Measurements from ENCODE around the gene TCP1. TPM values are rescaled to one million over a fixed set of nuclear protein-coding genes. Genes with fewer than 3 reads are reported as not detected.

Gene TCP1
- total and polyA plus RNA-seq, 2 of the 13 experiments (the other 11 are each of a cell fraction or from before 2014, with no cell fraction given): 116 to 553 TPM

DNA sequence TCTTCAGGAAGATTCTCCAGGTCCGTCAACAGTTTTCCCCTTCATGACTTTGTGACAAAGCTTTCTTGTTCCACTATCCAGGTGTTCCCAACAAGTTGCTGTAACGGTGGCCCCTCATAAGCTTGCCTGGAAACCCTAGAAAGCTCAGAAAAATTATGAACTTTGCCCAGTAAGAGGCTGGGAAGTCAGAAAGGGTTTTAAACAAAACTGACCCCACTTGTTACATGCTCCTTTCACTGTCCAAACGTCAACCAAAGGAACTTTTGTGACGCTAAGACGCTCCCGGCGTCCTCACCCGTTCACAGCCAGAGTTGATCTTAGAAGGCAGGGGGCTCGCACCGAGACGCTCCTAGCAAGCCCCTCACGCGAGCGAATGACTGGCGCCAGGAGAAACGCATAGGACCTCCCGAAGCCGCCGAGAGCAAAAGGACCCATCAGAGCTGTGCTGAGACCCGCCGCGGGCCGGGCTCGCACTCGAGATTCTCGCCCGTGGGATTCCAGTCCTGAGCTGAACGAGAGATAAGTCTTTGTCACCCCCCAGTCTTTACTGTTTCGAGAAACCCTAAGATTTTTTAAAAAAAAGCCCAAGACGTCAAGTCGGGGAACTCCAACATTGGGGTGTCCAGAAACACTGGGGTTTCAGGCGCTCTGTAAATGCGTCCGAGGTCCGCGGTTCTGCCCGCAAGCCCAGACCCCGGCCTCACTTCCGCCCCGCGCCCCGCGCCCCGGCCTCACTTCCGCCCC lies 28.1 kb downstream of the TCP1 start (continued):
- TF ChIP-seq, protein P1, sequence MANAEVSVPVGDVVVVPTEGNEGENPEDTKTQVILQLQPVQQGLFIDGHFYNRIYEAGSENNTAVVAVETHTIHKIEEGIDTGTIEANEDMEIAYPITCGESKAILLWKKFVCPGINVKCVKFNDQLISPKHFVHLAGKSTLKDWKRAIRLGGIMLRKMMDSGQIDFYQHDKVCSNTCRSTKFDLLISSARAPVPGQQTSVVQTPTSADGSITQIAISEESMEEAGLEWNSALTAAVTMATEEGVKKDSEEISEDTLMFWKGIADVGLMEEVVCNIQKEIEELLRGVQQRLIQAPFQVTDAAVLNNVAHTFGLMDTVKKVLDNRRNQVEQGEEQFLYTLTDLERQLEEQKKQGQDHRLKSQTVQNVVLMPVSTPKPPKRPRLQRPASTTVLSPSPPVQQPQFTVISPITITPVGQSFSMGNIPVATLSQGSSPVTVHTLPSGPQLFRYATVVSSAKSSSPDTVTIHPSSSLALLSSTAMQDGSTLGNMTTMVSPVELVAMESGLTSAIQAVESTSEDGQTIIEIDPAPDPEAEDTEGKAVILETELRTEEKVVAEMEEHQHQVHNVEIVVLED (CRISPR knock-in tag; IDR thresholded peaks at IDR 0.05; ENCODE audit: borderline replicate concordance): no peak
- TF ChIP-seq SP2 (CRISPR knock-in tag; IDR thresholded peaks at IDR 0.05) (no peak), ZFP37 (CRISPR knock-in tag; IDR thresholded peaks at IDR 0.05; ENCODE audit: borderline replicate concordance) (peak; percentile 67; the same call in 1 of the 2 replicates), SP5 (CRISPR knock-in tag; IDR thresholded peaks at IDR 0.05; ENCODE audit: borderline replicate concordance, low read depth) (no peak), ZNF431 (CRISPR knock-in tag; IDR thresholded peaks at IDR 0.05; ENCODE audit: borderline replicate concordance, low read depth) (no peak), MXI1 (IDR thresholded peaks at IDR 0.05; ENCODE audit: borderline replicate concordance, low read depth, low read length) (no peak; the same call in 2 of the 3 replicates), RELA (CRISPR knock-in tag; IDR thresholded peaks at IDR 0.05) (no peak), GABPB1 (CRISPR knock-in tag; IDR thresholded peaks at IDR 0.05) (0 out of 2 replicates have a peak, but pooled peaks have one; percentile 76), PHB2 (IDR thresholded peaks at IDR 0.05; ENCODE audit: partially characterized antibody) (no peak), ZNF567 (CRISPR knock-in tag; IDR thresholded peaks at IDR 0.05; ENCODE audit: borderline replicate concordance) (peak; percentile 50; the same call in 1 of the 2 replicates), NCOA1 (CRISPR knock-in tag; IDR thresholded peaks at IDR 0.05) (peak; percentile 21; the same call in 1 of the 2 replicates), HOXA5 (CRISPR knock-in tag; IDR thresholded peaks at IDR 0.05) (peak; percentile 10; the same call in 1 of the 2 replicates), SIN3A (IDR thresholded peaks at IDR 0.05; ENCODE audit: borderline replicate concordance, low read depth, low read length) (no peak), NFATC3 (CRISPR knock-in tag; IDR thresholded peaks at IDR 0.05) (0 out of 2 replicates have a peak, but pooled peaks have one; percentile 8), ZNF329 (CRISPR knock-in tag; IDR thresholded peaks at IDR 0.05; ENCODE audit: low read depth) (no peak), ZNF550 (CRISPR knock-in tag; IDR thresholded peaks at IDR 0.05; ENCODE audit: borderline replicate concordance) (no peak), ETV6 (CRISPR knock-in tag; conservative IDR thresholded peaks at IDR 0.05) (no peak), FOSL2 (CRISPR knock-in tag; IDR thresholded peaks at IDR 0.05) (0 out of 2 replicates have a peak, but pooled peaks have one; percentile 7), MTF2 (CRISPR knock-in tag; IDR thresholded peaks at IDR 0.05; ENCODE audit: borderline replicate concordance) (peak; percentile 44; the same call in 1 of the 2 replicates), ZNF775 (CRISPR knock-in tag; IDR thresholded peaks at IDR 0.05; ENCODE audit: borderline replicate concordance) (no peak), ZNF20 (CRISPR knock-in tag; IDR thresholded peaks at IDR 0.05) (no peak)
- TF ChIP-seq, protein P2, sequence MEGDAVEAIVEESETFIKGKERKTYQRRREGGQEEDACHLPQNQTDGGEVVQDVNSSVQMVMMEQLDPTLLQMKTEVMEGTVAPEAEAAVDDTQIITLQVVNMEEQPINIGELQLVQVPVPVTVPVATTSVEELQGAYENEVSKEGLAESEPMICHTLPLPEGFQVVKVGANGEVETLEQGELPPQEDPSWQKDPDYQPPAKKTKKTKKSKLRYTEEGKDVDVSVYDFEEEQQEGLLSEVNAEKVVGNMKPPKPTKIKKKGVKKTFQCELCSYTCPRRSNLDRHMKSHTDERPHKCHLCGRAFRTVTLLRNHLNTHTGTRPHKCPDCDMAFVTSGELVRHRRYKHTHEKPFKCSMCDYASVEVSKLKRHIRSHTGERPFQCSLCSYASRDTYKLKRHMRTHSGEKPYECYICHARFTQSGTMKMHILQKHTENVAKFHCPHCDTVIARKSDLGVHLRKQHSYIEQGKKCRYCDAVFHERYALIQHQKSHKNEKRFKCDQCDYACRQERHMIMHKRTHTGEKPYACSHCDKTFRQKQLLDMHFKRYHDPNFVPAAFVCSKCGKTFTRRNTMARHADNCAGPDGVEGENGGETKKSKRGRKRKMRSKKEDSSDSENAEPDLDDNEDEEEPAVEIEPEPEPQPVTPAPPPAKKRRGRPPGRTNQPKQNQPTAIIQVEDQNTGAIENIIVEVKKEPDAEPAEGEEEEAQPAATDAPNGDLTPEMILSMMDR (CRISPR knock-in tag; IDR thresholded peaks at IDR 0.05): no peak
- TF ChIP-seq, protein P3, sequence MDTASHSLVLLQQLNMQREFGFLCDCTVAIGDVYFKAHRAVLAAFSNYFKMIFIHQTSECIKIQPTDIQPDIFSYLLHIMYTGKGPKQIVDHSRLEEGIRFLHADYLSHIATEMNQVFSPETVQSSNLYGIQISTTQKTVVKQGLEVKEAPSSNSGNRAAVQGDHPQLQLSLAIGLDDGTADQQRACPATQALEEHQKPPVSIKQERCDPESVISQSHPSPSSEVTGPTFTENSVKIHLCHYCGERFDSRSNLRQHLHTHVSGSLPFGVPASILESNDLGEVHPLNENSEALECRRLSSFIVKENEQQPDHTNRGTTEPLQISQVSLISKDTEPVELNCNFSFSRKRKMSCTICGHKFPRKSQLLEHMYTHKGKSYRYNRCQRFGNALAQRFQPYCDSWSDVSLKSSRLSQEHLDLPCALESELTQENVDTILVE (CRISPR knock-in tag; IDR thresholded peaks at IDR 0.05): peak; percentile 28; the same call in 1 of the 2 replicates
- TF ChIP-seq, protein P4, sequence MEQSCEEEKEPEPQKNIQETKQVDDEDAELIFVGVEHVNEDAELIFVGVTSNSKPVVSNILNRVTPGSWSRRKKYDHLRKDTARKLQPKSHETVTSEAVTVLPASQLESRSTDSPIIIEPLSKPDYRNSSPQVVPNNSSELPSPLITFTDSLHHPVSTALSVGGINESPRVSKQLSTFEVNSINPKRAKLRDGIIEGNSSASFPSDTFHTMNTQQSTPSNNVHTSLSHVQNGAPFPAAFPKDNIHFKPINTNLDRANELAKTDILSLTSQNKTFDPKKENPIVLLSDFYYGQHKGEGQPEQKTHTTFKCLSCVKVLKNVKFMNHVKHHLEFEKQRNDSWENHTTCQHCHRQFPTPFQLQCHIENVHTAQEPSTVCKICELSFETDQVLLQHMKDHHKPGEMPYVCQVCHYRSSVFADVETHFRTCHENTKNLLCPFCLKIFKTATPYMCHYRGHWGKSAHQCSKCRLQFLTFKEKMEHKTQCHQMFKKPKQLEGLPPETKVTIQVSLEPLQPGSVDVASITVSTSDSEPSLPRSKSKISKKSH (CRISPR knock-in tag; IDR thresholded peaks at IDR 0.05; ENCODE audit: borderline replicate concordance): 0 out of 2 replicates have a peak, but pooled peaks have one; percentile 52

All from HepG2 (cell line).